IPS DF 4.7 (cell line): ENCODE data around the gene KDM4B.

Experiments
- DNase-seq: peaks from one replicate; pipeline ENCODE4 v3.0.0-alpha.2; 2013; ENCODE audit warnings: low spot score; ENCODE audit errors: extremely low read depth

KDM4B gene

GRCh38 chr19:5012688-5013457 lies 44.0 kb downstream of the KDM4B start:
- no peak for DNase-seq

GRCh38 chr19:5013761-5014160 lies 44.8 kb downstream of the KDM4B start:
- no peak for DNase-seq

GRCh38 chr19:5014941-5015340 lies 46.0 kb downstream of the KDM4B start:
- DNase-seq: no peak

GRCh38 chr19:5016268-5016667 lies 47.4 kb downstream of the KDM4B start:
- no peak for DNase-seq

GRCh38 chr19:5016781-5017180 lies 47.9 kb downstream of the KDM4B start:
- DNase-seq: no peak

GRCh38 chr19:5017235-5017634 lies 48.3 kb downstream of the KDM4B start:
- DNase-seq: no peak

GRCh38 chr19:5018224-5019015 lies 49.5 kb downstream of the KDM4B start:
- DNase-seq: no peak

- no peak for DNase-seq
These were observed 51.5 kb downstream of the KDM4B start for GRCh38 chr19:5020368-5020767.

GRCh38 chr19:5021046-5021445 lies 52.1 kb downstream of the KDM4B start:
- no peak for DNase-seq

- DNase-seq: no peak
These were observed 53.4 kb downstream of the KDM4B start for GRCh38 chr19:5022066-5022860.

GRCh38 chr19:5023128-5023571 lies 54.2 kb downstream of the KDM4B start:
- DNase-seq: no peak

GRCh38 chr19:5024282-5024681 lies 55.4 kb downstream of the KDM4B start:
- no peak for DNase-seq

- DNase-seq: no peak
These were observed 56.1 kb downstream of the KDM4B start for GRCh38 chr19:5025027-5025426.

GRCh38 chr19:5026706-5027273 lies 57.9 kb downstream of the KDM4B start:
- no peak for DNase-seq

GRCh38 chr19:5028229-5028886 lies 59.4 kb downstream of the KDM4B start:
- DNase-seq: no peak

- peak; percentile 30 for DNase-seq
These were observed 60.7 kb downstream of the KDM4B start for GRCh38 chr19:5029596-5029995.

- DNase-seq: no peak
These were observed 61.4 kb downstream of the KDM4B start for GRCh38 chr19:5030136-5030820.

GRCh38 chr19:5030822-5031221 lies 61.9 kb downstream of the KDM4B start:
- no peak for DNase-seq

- peak; percentile 60 for DNase-seq
These were observed 62.6 kb downstream of the KDM4B start for GRCh38 chr19:5031231-5032100.
